H1 (cell line): ENCODE data around the gene RAB3C. TPM values are rescaled to one million over a fixed set of nuclear protein-coding genes. Genes with fewer than 3 reads are reported as not detected.

Experiments
- CHD7 ChIP-seq: fragments of 300-600 bp; sonication (generic); IDR thresholded peaks from 2 replicates; pipeline ENCODE4 v1.7.1; 2012; ENCODE audit warnings: low read length, moderate library complexity, mild to moderate bottlenecking, inconsistent platforms; ENCODE audit not compliant: insufficient replicate concordance
- HDAC2 ChIP-seq, 2 experiments: fragments of 300-600 bp in 1 of 2; sonication (generic) in 1 of 2; IDR thresholded peaks; 2 replicates each; pipeline ENCODE4 v1.6.1; 2011 to 2012; ENCODE audit warnings: low read depth in 2 of 2, low read length in 2 of 2, mild to moderate bottlenecking in 2 of 2, moderate library complexity in 2 of 2, borderline replicate concordance in 1 of 2, inconsistent platforms in 1 of 2
- POLR2AphosphoS5 ChIP-seq: IDR thresholded peaks from 2 replicates; pipeline ENCODE4 v1.6.1; 2011; ENCODE audit warnings: low read depth, low read length
- SIN3A ChIP-seq, 2 experiments: IDR thresholded peaks in 1 of 2; conservative IDR thresholded peaks in 1 of 2; 2 replicates each; pipeline ENCODE4 v1.6.1; 2011 to 2012; ENCODE audit warnings: low read length in 2 of 2, improper control_type of control experiment in 1 of 2, low read depth in 1 of 2, mild to moderate bottlenecking in 1 of 2
- polyA plus RNA-seq, 7 experiments: library from polyadenylated mRNA; depleted of rRNA in 3 of 7; stranded (reverse) in 5 of 7; unstranded in 2 of 7; fragments of >200 nt in 5 of 7; fragments of 200-250 nt in 2 of 7; gene quantifications; 1 replicate in 5 of 7; 2 replicates in 1 of 7; 4 replicates in 1 of 7; pipeline versions ENCODE4 v1.2.1 to v1.2.3, GENCODE V29; 2011 to 2013; ENCODE audit warnings: missing spikeins in 2 of 7, mixed read lengths in 2 of 7
- total RNA-seq: library from RNA; stranded (reverse); fragmentation: NEBNext Ultra II Directional; extraction: Animal tissue kit (Norgen Biotek cat#: 25700); gene quantifications from 2 replicates; pipeline ENCODE4 v1.2.1, GENCODE V29; 2021

Gene RAB3C
- total and polyA plus RNA-seq, 2 of the 8 experiments (the other 6 are each of a cell fraction or from before 2014, with no cell fraction given), result 14.7 to 18.3 TPM

DNA sequence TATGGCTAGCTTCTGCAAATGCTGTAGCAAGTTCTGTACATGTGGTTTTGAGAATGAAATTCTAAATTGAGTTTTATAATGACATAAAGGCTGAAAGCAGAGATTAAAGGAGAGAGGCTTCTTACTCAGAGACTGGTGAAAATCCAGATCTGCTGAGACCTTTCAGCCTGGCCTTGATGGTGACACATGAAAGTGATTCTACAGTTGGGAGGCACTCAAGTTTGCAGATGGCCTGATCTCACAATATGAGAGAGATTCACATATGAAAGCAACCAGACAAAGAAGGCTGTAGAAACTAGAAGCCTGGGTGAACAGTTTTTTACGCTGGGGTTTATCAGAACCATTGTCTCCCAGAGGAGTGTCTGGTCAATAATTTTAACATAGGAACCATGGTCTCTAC lies 49.0 kb downstream of the RAB3C start (continued):
- TF ChIP-seq CHD7 (no peak), POLR2AphosphoS5 (no peak), HDAC2 (IDR thresholded peaks at IDR 0.05; ENCODE audit: borderline replicate concordance in 1 of 2, low read depth in 2 of 2, low read length in 2 of 2) (no peak), SIN3A (conservative IDR thresholded peaks at IDR 0.05 in 1 of 2, IDR thresholded peaks at IDR 0.05 in 1 of 2; ENCODE audit: low read depth in 1 of 2, low read length in 2 of 2) (no peak)
